HepG2 (cell line): ENCODE measurements around the gene NABP2. TPM values are rescaled to one million over a fixed set of nuclear protein-coding genes. Genes with fewer than 3 reads are reported as not detected.

ENCODE experiments used
- ATAC-seq: fragments of 200-7000 bp; cut with Tn5 transposase; 3 replicates; pipeline ENCODE4 v1.9.1; 2020; ENCODE audit warnings: mild to moderate bottlenecking, moderate library complexity
- BruUV-seq: library from RNA; stranded (reverse); fragments of 400-500 nt; replicated peaks from 2 replicates; lab custom pipeline; 2021; lab: Mats Ljungman, UMichigan
- CTCF ChIA-PET: fragments of 300-600 bp; formaldehyde crosslinking; extraction: SDS; loops from one replicate; lab custom pipeline; 2021; ENCODE audit warnings: low total read pairs, inconsistent platforms, low intra/inter-chr PET ratio; lab: Yijun Ruan, JAX
- POLR2A ChIA-PET: fragments of 350-600 bp; sonication (Branson Sonifier 250); formaldehyde crosslinking; loops from one replicate; lab custom pipeline; 2020; ENCODE audit warnings: antibody characterized with exemption, inconsistent platforms; lab: Yijun Ruan, JAX
- DNase-seq: peaks from one replicate; pipeline ENCODE4 v3.0.0-alpha.2; 2015; ENCODE audit warnings: low spot score
- FAIRE-seq: peaks from 3 replicates; lab custom pipeline; 2011; peaks lifted over from hg19 to GRCh38; lab: Jason Lieb, UNC
- H2AFZ ChIP-seq: one replicate; pipeline ENCODE4 v1.6.1; 2011; ENCODE audit warnings: low read length, inconsistent platforms
- H3K27ac ChIP-seq: fragments of 300-600 bp; 3 replicates; pipeline ENCODE4 v1.8.0; 2011; ENCODE audit warnings: mixed run types, mild to moderate bottlenecking, mixed read lengths, low read length, inconsistent platforms; ENCODE audit not compliant: insufficient read depth; ENCODE audit errors: extremely low read length
- H3K27me3 ChIP-seq, 2 experiments: fragments of 200-600 bp in 1 of 2; 2 replicates in 1 of 2; 3 replicates in 1 of 2; pipeline versions ENCODE4 v1.6.0 to v1.8.0; 2011; ENCODE audit warnings: low read length in 2 of 2, mild to moderate bottlenecking in 2 of 2, moderate library complexity in 2 of 2, inconsistent platforms in 1 of 2; ENCODE audit not compliant: insufficient read depth in 2 of 2, control insufficient read depth in 1 of 2
- H3K36me3 ChIP-seq, 2 experiments: fragments of 200-600 bp in 1 of 2; replicated peaks in 1 of 2; 2 replicates in 1 of 2; 3 replicates in 1 of 2; pipeline versions ENCODE4 v1.5.1 to v1.8.0; 2011; ENCODE audit warnings: low read length in 2 of 2, inconsistent platforms in 1 of 2; ENCODE audit not compliant: insufficient read depth in 2 of 2, control insufficient read depth in 1 of 2
- H3K4me1 ChIP-seq: 2 replicates; pipeline ENCODE4 v1.5.1; 2012; ENCODE audit warnings: low read length, inconsistent platforms; ENCODE audit not compliant: insufficient read depth
- H3K4me2 ChIP-seq: 2 replicates; pipeline ENCODE4 v1.6.0; 2011; ENCODE audit warnings: low read depth, low read length, inconsistent platforms
- H3K4me3 ChIP-seq, 3 experiments: fragments of 200-600 bp in 1 of 3; sonication (generic), shearing (Covaris generic) in 1 of 3; replicated peaks in 1 of 3; 2 replicates each; pipeline ENCODE4 v1.5.1; 2011 to 2016; ENCODE audit warnings: low read length in 3 of 3, inconsistent platforms in 2 of 3, low read depth in 2 of 3, mild to moderate bottlenecking in 2 of 3, control low read depth in 1 of 3, mixed read lengths in 1 of 3; ENCODE audit not compliant: insufficient read depth in 1 of 3
- H3K79me2 ChIP-seq: one replicate; pipeline ENCODE4 v1.6.1; 2011; ENCODE audit warnings: low read length, inconsistent platforms; ENCODE audit not compliant: insufficient read depth
- H3K9ac ChIP-seq: 2 replicates; pipeline ENCODE4 v1.6.0; 2011; ENCODE audit warnings: mild to moderate bottlenecking, low read depth, low read length, inconsistent platforms; ENCODE audit not compliant: insufficient read depth
- H3K9me3 ChIP-seq: 2 replicates; pipeline ENCODE4 v1.5.1; 2012; ENCODE audit warnings: mild to moderate bottlenecking, low read length
- H4K20me1 ChIP-seq: 2 replicates; pipeline ENCODE4 v1.6.0; 2011; ENCODE audit warnings: inconsistent platforms, mild to moderate bottlenecking, low read length, moderate library complexity; ENCODE audit not compliant: insufficient read depth
- HNRNPUL1 ChIP-seq: fragments of 200-400 bp; formaldehyde crosslinking; IDR thresholded peaks from 2 replicates; pipeline ENCODE4 v1.6.1; 2017; ENCODE audit warnings: low read depth, mild to moderate bottlenecking, low read length, moderate library complexity
- KAT7 ChIP-seq: IDR thresholded peaks from 2 replicates; pipeline ENCODE4 v1.6.1; 2018; ENCODE audit warnings: borderline replicate concordance, missing compliant biosample characterization
- NR2F2 ChIP-seq: IDR thresholded peaks from 2 replicates; pipeline ENCODE4 v1.6.1; 2012; ENCODE audit warnings: low read depth, inconsistent platforms, borderline replicate concordance
- PHF20 ChIP-seq: sonication (generic); formaldehyde crosslinking; IDR thresholded peaks from 2 replicates; pipeline ENCODE4 v1.5.0; 2020; ENCODE audit warnings: mild to moderate bottlenecking, missing genetic modification reagents
- SMARCC2 ChIP-seq: fragments of 450-650 bp; IDR thresholded peaks from 2 replicates; pipeline ENCODE4 v1.6.1; 2017; ENCODE audit warnings: antibody characterized with exemption, mild to moderate bottlenecking
- TBP ChIP-seq: sonication (generic); formaldehyde crosslinking; IDR thresholded peaks from 2 replicates; pipeline ENCODE4 v1.5.0; 2020; ENCODE audit warnings: missing genetic modification reagents
- TFE3 ChIP-seq: IDR thresholded peaks from 2 replicates; pipeline ENCODE4 v1.6.1; 2016
- UBTF ChIP-seq: sonication (generic); formaldehyde crosslinking; IDR thresholded peaks from 2 replicates; pipeline ENCODE4 v1.4.0; 2020; ENCODE audit warnings: mild to moderate bottlenecking, missing genetic modification reagents
- ZBTB33 ChIP-seq: sonication (generic); formaldehyde crosslinking; IDR thresholded peaks from 2 replicates; pipeline ENCODE4 v1.4.0; 2020; ENCODE audit warnings: missing genetic modification reagents
- ZBTB38 ChIP-seq: sonication (generic); formaldehyde crosslinking; IDR thresholded peaks from 2 replicates; pipeline ENCODE4 v1.5.1; 2020; ENCODE audit warnings: mild to moderate bottlenecking, missing genetic modification reagents
- ZNF121 ChIP-seq: sonication (generic); formaldehyde crosslinking; IDR thresholded peaks from 2 replicates; pipeline ENCODE4 v1.5.0; 2020; ENCODE audit warnings: mild to moderate bottlenecking, missing genetic modification reagents
- ZNF563 ChIP-seq: sonication (generic); formaldehyde crosslinking; IDR thresholded peaks from 2 replicates; pipeline ENCODE4 v1.8.0; 2022; ENCODE audit warnings: mild to moderate bottlenecking, moderate library complexity, missing genetic modification reagents
- ZNF790 ChIP-seq: sonication (generic); formaldehyde crosslinking; IDR thresholded peaks from 2 replicates; pipeline ENCODE4 v1.8.0; 2022; ENCODE audit warnings: missing genetic modification reagents, mild to moderate bottlenecking, borderline replicate concordance
- WGBS: methylation state at CpG from one replicate; pipeline ENCODE4 v1.1.6; 2017; ENCODE audit warnings: low lambda C conversion rate; 5-methylcytosine and 5-hydroxymethylcytosine counted together
- in situ Hi-C: cut with HindIII; loops from 2 replicates; pipeline ENCODE4 v1.10.0; 2017; ENCODE audit warnings: low pct_unique_long_range_greater_than_20kb; ENCODE audit not compliant: extremely low pct_ligation_motif_present
- intact Hi-C: fragments of 100-400 bp; cut with micrococcal nuclease; formaldehyde crosslinking; loops from one replicate; pipeline ENCODE4 v1.10.0; 2022; ENCODE audit not compliant: unreplicated experiment
- polyA plus RNA-seq, 8 experiments: library from polyadenylated mRNA; depleted of rRNA in 3 of 8; stranded (reverse) in 7 of 8; unstranded in 1 of 8; fragments of >200 nt; fragmentation: Illumina TruSeq in 4 of 8; extraction: Trizol in 4 of 8; gene quantifications; 2 replicates each; pipeline versions ENCODE4 v1.2.1 to v1.2.3, GENCODE V29; 2011 to 2016; ENCODE audit warnings: low read depth in 4 of 8, missing spikeins in 1 of 8, mixed read lengths in 1 of 8; ENCODE audit not compliant: insufficient read depth in 1 of 8
- total RNA-seq, 5 experiments: library from RNA; depleted of rRNA; stranded (reverse); fragments of >200 nt; fragmentation: Illumina TruSeq; extraction: Trizol; gene quantifications; 2 replicates each; pipeline ENCODE4 v1.2.3, GENCODE V29; 2016; ENCODE audit warnings: low read depth in 1 of 5
- TF ChIP-seq, protein P1 (sequence below): sonication (generic); formaldehyde crosslinking; IDR thresholded peaks from 2 replicates; pipeline ENCODE4 v1.5.0; 2020; ENCODE audit warnings: mild to moderate bottlenecking, missing genetic modification reagents, borderline replicate concordance

NABP2 gene
- total and polyA plus RNA-seq, 2 of the 13 experiments (the other 11 are each of a cell fraction or from before 2014, with no cell fraction given), result 33.2 to 35.5 TPM

- TF ChIP-seq TFE3 (no peak), KAT7 (no peak), PHF20 (CRISPR knock-in tag) (no peak)
Measured at GRCh38 chr12:56222531-56222895, 1.6 kb upstream of the NABP2 start (continued).

GRCh38 chr12:56223571-56224101 is 506 bp upstream of the NABP2 start:
- Histone ChIP-seq H3K9ac (no peak overlapping the region), H3K27ac (peak overlapping the region; percentile 26), H2AFZ (peak overlapping the region; percentile 15), H3K4me1 (peaks cover 37% of the 10 kb centered on the region), H3K9me3 (no peaks in the 10 kb centered on the region), H3K27me3 (no peaks in the 10 kb centered on the region; a peak in 1 of 5 replicates), H4K20me1 (no peaks in the 10 kb centered on the region), H3K36me3 (no peaks in the 10 kb centered on the region; a peak in 1 of 5 replicates), H3K79me2 (peaks cover 12% of the 10 kb centered on the region), H3K4me3 (no peak overlapping the region), H3K4me2 (peak overlapping the region; percentile 95)
- intact Hi-C loops, result loop anchor here (1.0 to 5.0 kb wide), 3 partner anchors 30 to 105 kb away; partner anchors contain the start of genes ANKRD52 and ZC3H10
- ChIA-PET CTCF (interaction anchor here (0.8 to 2.6 kb wide), 7 partner anchors 16 to 104 kb away, joined by 4 to 15 read pairs (median 4); partner anchors contain the start of gene ANKRD52), POLR2A (interaction anchor here (3.8 kb wide), 1 partner anchor 17 kb away, joined by 34 read pairs; no protein-coding TSS in a partner anchor)
- FAIRE-seq (no peak), ATAC-seq (no peak), DNase-seq (no peak)
- in situ Hi-C loops, result loop anchor here (5.0 kb wide), 1 partner anchor 34 kb away; the partner anchor contains the start of gene ANKRD52
- 78% methylated on average over 15 of the region's 15 CpGs for WGBS
- BruUV-seq, result no TSS peak
- TF ChIP-seq UBTF (CRISPR knock-in tag), result no peak
- TF ChIP-seq NR2F2, result no peak
- TF ChIP-seq TBP (CRISPR knock-in tag), result no peak
- no peak for TF ChIP-seq ZNF563
- 0 out of 2 replicates have a peak, but pooled peaks have one; percentile 11 for TF ChIP-seq ZBTB38 (CRISPR knock-in tag)
- TF ChIP-seq ZNF790, result no peak
- no peak for TF ChIP-seq HNRNPUL1
- TF ChIP-seq SMARCC2, result no peak
- TF ChIP-seq, protein P1, sequence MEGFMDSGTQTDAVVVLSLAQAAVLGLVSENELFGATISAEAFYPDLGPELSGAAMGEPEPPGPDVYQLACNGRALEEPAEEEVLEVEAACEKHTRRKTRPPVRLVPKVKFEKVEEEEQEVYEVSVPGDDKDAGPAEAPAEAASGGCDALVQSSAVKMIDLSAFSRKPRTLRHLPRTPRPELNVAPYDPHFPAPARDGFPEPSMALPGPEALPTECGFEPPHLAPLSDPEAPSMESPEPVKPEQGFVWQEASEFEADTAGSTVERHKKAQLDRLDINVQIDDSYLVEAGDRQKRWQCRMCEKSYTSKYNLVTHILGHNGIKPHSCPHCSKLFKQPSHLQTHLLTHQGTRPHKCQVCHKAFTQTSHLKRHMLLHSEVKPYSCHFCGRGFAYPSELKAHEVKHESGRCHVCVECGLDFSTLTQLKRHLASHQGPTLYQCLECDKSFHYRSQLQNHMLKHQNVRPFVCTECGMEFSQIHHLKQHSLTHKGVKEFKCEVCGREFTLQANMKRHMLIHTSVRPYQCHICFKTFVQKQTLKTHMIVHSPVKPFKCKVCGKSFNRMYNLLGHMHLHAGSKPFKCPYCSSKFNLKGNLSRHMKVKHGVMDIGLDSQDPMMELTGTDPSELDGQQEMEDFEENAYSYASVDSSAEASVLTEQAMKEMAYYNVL (CRISPR knock-in tag), result no peak
- no peak for TF ChIP-seq ZNF121 (CRISPR knock-in tag)
- peak; percentile 83; the same call in 1 of the 2 replicates for TF ChIP-seq ZBTB33 (CRISPR knock-in tag)
